Liver (tissue), 9 donors: ENCODE results near the gene IDE. TPM values are rescaled to one million over a fixed set of nuclear protein-coding genes. Genes with fewer than 3 reads are reported as not detected.
"Not testable (repeated sequence)": the region's sequence is repeated elsewhere in the genome, so short reads cannot be mapped to it uniquely, and the experiment has no call there.

Experiments used
- DNase-seq: peaks from one replicate; pipeline ENCODE4 v3.0.0-alpha.2; 2017; ENCODE audit warnings: low spot score
- H3K27ac ChIP-seq, 2 donors: one replicate each; pipeline ENCODE4 v1.7.0; 2013; ENCODE audit warnings: inconsistent platforms in 2 of 2, low read length in 2 of 2, control low read depth in 1 of 2, low read depth in 1 of 2, mild to moderate bottlenecking in 1 of 2
- H3K27me3 ChIP-seq, 4 donors: one replicate each; pipeline versions ENCODE4 v1.6.1 to v1.7.0; 2013; ENCODE audit warnings: low read length in 3 of 4, inconsistent platforms in 1 of 4, mild to moderate bottlenecking in 1 of 4, moderate library complexity in 1 of 4; ENCODE audit not compliant: control insufficient read depth in 4 of 4, insufficient read depth in 4 of 4
- H3K36me3 ChIP-seq, 4 donors: one replicate each; pipeline versions ENCODE4 v1.6.1 to v1.7.0; 2013; ENCODE audit warnings: low read length in 3 of 4, mild to moderate bottlenecking in 3 of 4, low read depth in 1 of 4, moderate library complexity in 1 of 4; ENCODE audit not compliant: control insufficient read depth in 4 of 4, insufficient read depth in 3 of 4
- H3K4me1 ChIP-seq, 4 donors: one replicate each; pipeline versions ENCODE4 v1.6.1 to v1.7.0; 2013; ENCODE audit warnings: low read length in 3 of 4, mild to moderate bottlenecking in 3 of 4, moderate library complexity in 1 of 4; ENCODE audit not compliant: control insufficient read depth in 4 of 4, insufficient read depth in 4 of 4
- H3K4me3 ChIP-seq, 3 donors: one replicate each; pipeline versions ENCODE4 v1.6.1 to v1.7.0; 2013; ENCODE audit warnings: low read length in 3 of 3, control low read depth in 1 of 3, low read depth in 1 of 3, mild to moderate bottlenecking in 1 of 3
- H3K9ac ChIP-seq, 2 donors: one replicate each; pipeline ENCODE4 v1.7.0; 2013; ENCODE audit warnings: low read length in 2 of 2, mild to moderate bottlenecking in 2 of 2, moderate library complexity in 2 of 2, control low read depth in 1 of 2, low read depth in 1 of 2
- H3K9me3 ChIP-seq, 4 donors: one replicate each; pipeline versions ENCODE4 v1.6.1 to v1.7.0; 2013; ENCODE audit warnings: low read length in 3 of 4; ENCODE audit not compliant: control insufficient read depth in 4 of 4
- EGR1 ChIP-seq, 2 donors: IDR thresholded peaks; 2 replicates each; pipeline ENCODE4 v1.6.1; 2016 to 2018; ENCODE audit warnings: antibody characterized with exemption in 2 of 2, low read depth in 2 of 2
- FOXA1 ChIP-seq: IDR thresholded peaks from 2 replicates; pipeline ENCODE4 v1.6.1; 2016; ENCODE audit warnings: antibody characterized with exemption
- HNF4A ChIP-seq, 2 donors: conservative IDR thresholded peaks; 2 replicates each; pipeline ENCODE4 v1.6.1; 2016; ENCODE audit warnings: antibody characterized with exemption in 2 of 2, mild to moderate bottlenecking in 2 of 2
- HNF4G ChIP-seq: IDR thresholded peaks from 2 replicates; pipeline ENCODE4 v1.6.1; 2016; ENCODE audit warnings: antibody characterized with exemption
- RAD21 ChIP-seq, 2 donors: IDR thresholded peaks; 2 replicates each; pipeline ENCODE4 v1.6.1; 2016; ENCODE audit warnings: antibody characterized with exemption in 2 of 2, mild to moderate bottlenecking in 2 of 2
- SP1 ChIP-seq: IDR thresholded peaks from 2 replicates; pipeline ENCODE4 v1.6.1; 2018; ENCODE audit warnings: antibody characterized with exemption, mild to moderate bottlenecking
- TAF1 ChIP-seq: conservative IDR thresholded peaks from 2 replicates; pipeline ENCODE4 v1.6.1; 2016; ENCODE audit warnings: antibody characterized with exemption, mild to moderate bottlenecking
- YY1 ChIP-seq: IDR thresholded peaks from 2 replicates; pipeline ENCODE4 v1.6.1; 2016; ENCODE audit warnings: antibody characterized with exemption, mild to moderate bottlenecking
- WGBS: extraction: QIAGEN DNeasy Blood & Tissue Kit; methylation state at CpG from one replicate; pipeline ENCODE4 v1.1.7; 2013; 5-methylcytosine and 5-hydroxymethylcytosine counted together
- polyA plus RNA-seq, 2 donors: library from polyadenylated mRNA; stranded (reverse) in 1 of 2; unstranded in 1 of 2; fragments of 200-250 nt in 1 of 2; fragments of >200 nt in 1 of 2; fragmentation: Nextera tagmentation in 1 of 2; extraction: Ambion mirVana in 1 of 2; gene quantifications; one replicate each; pipeline versions ENCODE4 v1.2.1 to v1.2.3, GENCODE V29; 2013 to 2015
- total RNA-seq, 2 donors: library from RNA; depleted of rRNA; stranded (reverse); fragments of >200 nt; gene quantifications; one replicate each; pipeline ENCODE4 v1.2.3, GENCODE V29; 2014
- TF ChIP-seq, protein P1 (sequence below): IDR thresholded peaks from 2 replicates; pipeline ENCODE4 v1.6.1; 2016; ENCODE audit warnings: antibody characterized with exemption, mild to moderate bottlenecking
- TF ChIP-seq, protein P2 (sequence below): fragments of 150-350 bp; IDR thresholded peaks from 2 replicates; pipeline ENCODE4 v1.5.1; 2017; ENCODE audit warnings: improper control_type of control experiment, low read depth, low read length; ENCODE audit not compliant: missing input control
- TF ChIP-seq, protein P3 (sequence below): IDR thresholded peaks from 2 replicates; pipeline ENCODE4 v1.6.1; 2016; ENCODE audit warnings: antibody characterized with exemption
- donor health status: healthy.
- donor health status: healthy.
- donor health status: healthy.
- donor health status: healthy.
- donor health status: healthy.

The IDE gene
- total and polyA plus RNA-seq, 4 donors: 9.4 to 31.3 (median 15.3) TPM

DNA sequence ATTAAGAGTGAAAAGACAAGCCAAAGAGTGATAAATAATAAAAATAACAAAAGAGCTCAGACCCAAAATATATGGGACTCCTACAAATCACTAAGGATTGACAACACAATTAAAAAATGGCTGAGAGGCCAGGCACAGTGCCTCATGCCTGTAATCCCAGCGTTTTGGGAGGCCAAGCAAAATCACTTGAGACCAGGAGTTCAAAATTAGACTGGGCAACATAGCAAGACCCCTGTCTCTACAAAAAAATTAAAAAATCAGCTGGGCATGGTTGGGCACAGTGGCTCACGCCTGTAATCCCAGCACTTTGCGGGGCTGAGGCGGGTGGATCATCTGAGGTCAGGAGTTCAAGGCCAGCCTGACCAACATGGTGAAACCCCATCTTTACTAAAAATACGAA lies 137.3 kb downstream of the IDE start:
- TF ChIP-seq, protein P1, sequence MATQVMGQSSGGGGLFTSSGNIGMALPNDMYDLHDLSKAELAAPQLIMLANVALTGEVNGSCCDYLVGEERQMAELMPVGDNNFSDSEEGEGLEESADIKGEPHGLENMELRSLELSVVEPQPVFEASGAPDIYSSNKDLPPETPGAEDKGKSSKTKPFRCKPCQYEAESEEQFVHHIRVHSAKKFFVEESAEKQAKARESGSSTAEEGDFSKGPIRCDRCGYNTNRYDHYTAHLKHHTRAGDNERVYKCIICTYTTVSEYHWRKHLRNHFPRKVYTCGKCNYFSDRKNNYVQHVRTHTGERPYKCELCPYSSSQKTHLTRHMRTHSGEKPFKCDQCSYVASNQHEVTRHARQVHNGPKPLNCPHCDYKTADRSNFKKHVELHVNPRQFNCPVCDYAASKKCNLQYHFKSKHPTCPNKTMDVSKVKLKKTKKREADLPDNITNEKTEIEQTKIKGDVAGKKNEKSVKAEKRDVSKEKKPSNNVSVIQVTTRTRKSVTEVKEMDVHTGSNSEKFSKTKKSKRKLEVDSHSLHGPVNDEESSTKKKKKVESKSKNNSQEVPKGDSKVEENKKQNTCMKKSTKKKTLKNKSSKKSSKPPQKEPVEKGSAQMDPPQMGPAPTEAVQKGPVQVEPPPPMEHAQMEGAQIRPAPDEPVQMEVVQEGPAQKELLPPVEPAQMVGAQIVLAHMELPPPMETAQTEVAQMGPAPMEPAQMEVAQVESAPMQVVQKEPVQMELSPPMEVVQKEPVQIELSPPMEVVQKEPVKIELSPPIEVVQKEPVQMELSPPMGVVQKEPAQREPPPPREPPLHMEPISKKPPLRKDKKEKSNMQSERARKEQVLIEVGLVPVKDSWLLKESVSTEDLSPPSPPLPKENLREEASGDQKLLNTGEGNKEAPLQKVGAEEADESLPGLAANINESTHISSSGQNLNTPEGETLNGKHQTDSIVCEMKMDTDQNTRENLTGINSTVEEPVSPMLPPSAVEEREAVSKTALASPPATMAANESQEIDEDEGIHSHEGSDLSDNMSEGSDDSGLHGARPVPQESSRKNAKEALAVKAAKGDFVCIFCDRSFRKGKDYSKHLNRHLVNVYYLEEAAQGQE: no peak
- DNase-seq: no peak
- Histone ChIP-seq H3K4me3 (no peak overlapping the region), H3K9ac (no peak overlapping the region), H3K36me3 (no peaks in the 10 kb centered on the region), H3K27ac (no peak overlapping the region), H3K9me3 (no peaks in the 10 kb centered on the region), H3K4me1 (no peaks in the 10 kb centered on the region), H3K27me3 (no peaks in the 10 kb centered on the region)
- WGBS: 93% methylated on average over 5 of the region's 5 CpGs

DNA sequence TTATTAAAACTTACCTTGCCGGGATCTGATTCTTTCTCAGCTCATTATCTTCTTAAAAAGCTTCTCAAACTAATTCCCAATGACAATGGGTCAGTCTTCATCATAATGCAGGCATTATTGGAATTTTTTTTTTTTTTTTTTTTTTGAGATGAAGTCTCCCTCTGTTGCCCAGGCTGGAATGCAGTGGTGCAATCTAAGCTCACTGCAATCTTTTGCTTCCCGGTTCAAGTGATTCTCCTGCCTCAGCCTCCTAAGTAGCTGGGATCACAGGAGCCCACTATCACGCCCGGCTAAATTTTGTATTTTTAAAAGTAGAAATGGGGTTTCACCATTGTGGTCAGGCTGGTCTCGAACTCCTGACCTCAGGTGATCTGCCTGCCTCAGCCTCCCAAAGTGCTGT lies 137.8 kb downstream of the IDE start:
- DNase-seq, H3K4me3 ChIP-seq, H3K4me1 ChIP-seq, H3K36me3 ChIP-seq, H3K9me3 ChIP-seq, H3K27me3 ChIP-seq, H3K27ac ChIP-seq, H3K9ac ChIP-seq: not testable (repeated sequence)
- 92% methylated on average over 5 of the region's 5 CpGs for WGBS

DNA sequence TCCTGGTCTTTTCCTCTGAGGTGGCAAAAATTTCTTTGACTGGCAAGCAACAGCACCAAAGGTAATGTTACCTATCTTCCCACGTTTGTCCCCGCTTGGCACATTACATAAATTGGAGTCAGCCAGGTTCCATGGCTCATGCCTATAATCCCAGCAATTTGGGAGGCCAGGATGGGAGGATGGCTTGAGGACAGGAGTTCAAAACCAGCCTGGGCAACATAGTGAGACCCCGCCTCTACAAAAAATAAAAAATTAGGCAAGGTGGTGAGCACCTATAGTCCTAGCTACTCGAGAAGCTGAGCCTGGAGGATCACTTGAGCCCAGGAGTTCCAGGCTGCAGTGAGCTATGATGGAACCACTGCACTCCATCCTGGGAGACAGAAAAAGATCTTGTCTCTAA lies 139.5 kb downstream of the IDE start:
- WGBS: 92% methylated on average over 4 of the region's 4 CpGs
- no peaks in the 10 kb centered on the region for H3K4me1 ChIP-seq
- TF ChIP-seq HNF4G (no peak), RAD21 (IDR thresholded peaks at IDR 0.05) (no peak), FOXA1 (no peak), EGR1 (IDR thresholded peaks at IDR 0.05; ENCODE audit: low read depth in 2 of 2) (no peak), HNF4A (conservative IDR thresholded peaks at IDR 0.05) (no peak), TAF1 (no peak), YY1 (no peak), SP1 (no peak)
- TF ChIP-seq, protein P2, sequence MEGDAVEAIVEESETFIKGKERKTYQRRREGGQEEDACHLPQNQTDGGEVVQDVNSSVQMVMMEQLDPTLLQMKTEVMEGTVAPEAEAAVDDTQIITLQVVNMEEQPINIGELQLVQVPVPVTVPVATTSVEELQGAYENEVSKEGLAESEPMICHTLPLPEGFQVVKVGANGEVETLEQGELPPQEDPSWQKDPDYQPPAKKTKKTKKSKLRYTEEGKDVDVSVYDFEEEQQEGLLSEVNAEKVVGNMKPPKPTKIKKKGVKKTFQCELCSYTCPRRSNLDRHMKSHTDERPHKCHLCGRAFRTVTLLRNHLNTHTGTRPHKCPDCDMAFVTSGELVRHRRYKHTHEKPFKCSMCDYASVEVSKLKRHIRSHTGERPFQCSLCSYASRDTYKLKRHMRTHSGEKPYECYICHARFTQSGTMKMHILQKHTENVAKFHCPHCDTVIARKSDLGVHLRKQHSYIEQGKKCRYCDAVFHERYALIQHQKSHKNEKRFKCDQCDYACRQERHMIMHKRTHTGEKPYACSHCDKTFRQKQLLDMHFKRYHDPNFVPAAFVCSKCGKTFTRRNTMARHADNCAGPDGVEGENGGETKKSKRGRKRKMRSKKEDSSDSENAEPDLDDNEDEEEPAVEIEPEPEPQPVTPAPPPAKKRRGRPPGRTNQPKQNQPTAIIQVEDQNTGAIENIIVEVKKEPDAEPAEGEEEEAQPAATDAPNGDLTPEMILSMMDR: no peak
- TF ChIP-seq, protein P3, sequence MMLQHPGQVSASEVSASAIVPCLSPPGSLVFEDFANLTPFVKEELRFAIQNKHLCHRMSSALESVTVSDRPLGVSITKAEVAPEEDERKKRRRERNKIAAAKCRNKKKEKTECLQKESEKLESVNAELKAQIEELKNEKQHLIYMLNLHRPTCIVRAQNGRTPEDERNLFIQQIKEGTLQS: no peak
- TF ChIP-seq, protein P1: no peak
- H3K9ac ChIP-seq: no peak overlapping the region
- no peaks in the 10 kb centered on the region for H3K27me3 ChIP-seq
- no peak overlapping the region for H3K4me3 ChIP-seq
- DNase-seq: no peak
- H3K36me3 ChIP-seq: no peaks in the 10 kb centered on the region
- no peaks in the 10 kb centered on the region for H3K9me3 ChIP-seq
- H3K27ac ChIP-seq: no peak overlapping the region
